GM19467 (cell line): ENCODE measurements around the gene FAM50B.

Experiments used
- ATAC-seq: cut with Tn5 transposase; IDR thresholded peaks from one replicate; pipeline ENCODE4 v1.9.1; 2021; ENCODE audit warnings: mild to moderate bottlenecking, moderate library complexity; ENCODE audit not compliant: unreplicated experiment

The FAM50B gene

GRCh38 chr6:3819161-3820110 lies 29.7 kb upstream of the FAM50B start:
- no peak for ATAC-seq

- ATAC-seq = no peak
These were observed 28.6 kb upstream of the FAM50B start for GRCh38 chr6:3820563-3820962.

GRCh38 chr6:3822747-3823445 lies 26.3 kb upstream of the FAM50B start:
- no peak for ATAC-seq

- ATAC-seq = no peak
These were observed 25.5 kb upstream of the FAM50B start for GRCh38 chr6:3823671-3824070.

- ATAC-seq = no peak
These were observed 23.8 kb upstream of the FAM50B start for GRCh38 chr6:3825331-3825831.

GRCh38 chr6:3825851-3826581 lies 23.2 kb upstream of the FAM50B start:
- no peak for ATAC-seq

- ATAC-seq = no peak
These were observed 19.9 kb upstream of the FAM50B start for GRCh38 chr6:3829285-3829684.

GRCh38 chr6:3830806-3831205 lies 18.4 kb upstream of the FAM50B start:
- no peak for ATAC-seq

GRCh38 chr6:3831761-3832530 lies 17.2 kb upstream of the FAM50B start:
- no peak for ATAC-seq

- no peak for ATAC-seq
These were observed 14.0 kb upstream of the FAM50B start for GRCh38 chr6:3835055-3835731.

- no peak for ATAC-seq
These were observed 13.4 kb upstream of the FAM50B start for GRCh38 chr6:3835785-3836184.

GRCh38 chr6:3836566-3836965 lies 12.6 kb upstream of the FAM50B start:
- no peak for ATAC-seq

GRCh38 chr6:3837781-3838180 lies 11.4 kb upstream of the FAM50B start:
- ATAC-seq = no peak

GRCh38 chr6:3838992-3839867 lies 9.9 kb upstream of the FAM50B start:
- no peak for ATAC-seq

- no peak for ATAC-seq
These were observed 8.1 kb upstream of the FAM50B start for GRCh38 chr6:3841066-3841454.

- no peak for ATAC-seq
These were observed 7.2 kb upstream of the FAM50B start for GRCh38 chr6:3841711-3842565.

- no peak for ATAC-seq
These were observed 5.6 kb upstream of the FAM50B start for GRCh38 chr6:3843379-3844096.
